Stimulated activated CD4-positive, alpha-beta T cell treated with anti-CD3 and anti-CD28 coated beads, Interleukin-1b, Interleukin-23, amount 100 ng/mL, for 48 hours (primary cell): Measurements from ENCODE around the gene MAT2B.
A peak's percentile ranks its signal among the peaks of the same experiment; 100 is the strongest.
"Not testable (repeated sequence)": the region's sequence is repeated elsewhere in the genome, so short reads cannot be mapped to it uniquely, and the experiment has no call there.

Experiments used
- DNase-seq: peaks from one replicate; pipeline ENCODE4 v3.0.0-alpha.2; 2020

Gene MAT2B

DNA sequence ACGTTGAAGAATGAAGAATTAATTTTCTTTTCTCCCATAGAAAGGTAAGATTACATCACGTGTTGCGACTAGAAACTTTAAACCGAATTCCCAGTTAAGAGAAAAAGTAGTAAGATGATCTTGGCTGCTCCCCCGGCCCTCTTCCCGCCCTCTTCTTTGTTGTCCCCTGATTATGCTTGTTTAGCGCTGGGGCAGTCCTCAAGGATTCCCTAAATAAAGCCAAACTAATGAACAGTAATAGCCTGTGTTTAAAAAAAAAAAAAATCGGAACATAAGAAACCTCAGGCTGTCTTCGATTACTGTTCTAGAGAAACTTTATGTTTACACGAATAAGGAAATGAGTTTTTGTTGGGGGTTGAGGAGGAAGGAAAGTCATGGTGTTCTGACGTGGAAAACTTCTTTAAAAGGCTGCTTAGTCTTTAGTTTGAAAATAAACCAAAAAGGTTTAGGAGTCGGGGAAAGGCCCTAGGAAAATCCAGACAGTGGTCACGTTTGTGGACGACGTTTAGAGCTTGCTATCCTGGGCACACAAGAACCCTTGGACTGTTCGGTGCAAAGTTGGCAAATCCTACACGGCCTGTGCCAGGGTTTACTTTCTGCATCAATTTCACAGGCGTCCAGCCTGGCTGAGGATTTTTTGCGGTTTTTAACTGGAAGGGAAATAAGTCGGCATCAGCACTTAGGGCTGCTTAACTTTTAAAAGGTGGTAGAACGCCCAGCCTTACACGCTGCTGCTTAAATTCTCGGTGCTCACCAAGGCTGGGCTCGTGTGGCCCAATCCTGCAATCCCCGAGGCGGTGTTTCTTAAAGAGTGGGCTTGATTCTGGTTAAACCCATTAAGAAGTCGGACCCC, 1.1 kb upstream of the MAT2B start:
- DNase-seq = peak; percentile 52

DNA sequence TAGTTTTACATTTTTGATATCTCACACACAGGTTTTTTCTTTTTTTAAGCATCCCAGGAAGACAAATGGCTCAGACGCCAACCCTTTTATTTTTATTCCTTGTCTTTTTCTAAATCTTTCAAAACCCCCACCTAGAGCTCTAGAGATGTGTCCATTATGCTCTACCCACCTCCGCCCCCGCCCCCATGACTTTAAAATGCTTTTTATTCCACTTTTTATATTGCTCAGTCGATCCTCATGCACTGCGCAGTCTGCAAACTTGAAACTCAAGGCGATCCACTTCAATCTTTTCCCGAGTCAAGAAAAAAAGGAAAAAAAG, 411 bp upstream of the MAT2B start:
- no peak for DNase-seq

DNA sequence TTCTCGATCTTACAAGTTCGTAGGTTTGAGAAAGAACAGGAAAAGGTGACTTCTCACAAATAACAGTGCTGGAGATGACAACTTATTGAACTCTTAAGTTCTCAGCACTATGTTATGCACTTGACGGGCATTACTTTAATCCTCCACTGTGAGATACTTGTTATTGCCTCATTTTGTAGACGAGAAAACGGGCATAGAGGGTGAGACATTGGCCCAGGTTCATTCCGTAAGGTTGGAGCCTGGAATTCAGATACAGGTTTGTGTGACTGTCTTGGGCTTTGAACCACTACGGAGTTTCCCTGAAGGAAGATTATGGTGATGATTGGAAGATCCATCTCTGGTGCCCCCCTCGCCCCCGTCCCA, 657 bp downstream of the MAT2B start:
- DNase-seq = no peak

DNA sequence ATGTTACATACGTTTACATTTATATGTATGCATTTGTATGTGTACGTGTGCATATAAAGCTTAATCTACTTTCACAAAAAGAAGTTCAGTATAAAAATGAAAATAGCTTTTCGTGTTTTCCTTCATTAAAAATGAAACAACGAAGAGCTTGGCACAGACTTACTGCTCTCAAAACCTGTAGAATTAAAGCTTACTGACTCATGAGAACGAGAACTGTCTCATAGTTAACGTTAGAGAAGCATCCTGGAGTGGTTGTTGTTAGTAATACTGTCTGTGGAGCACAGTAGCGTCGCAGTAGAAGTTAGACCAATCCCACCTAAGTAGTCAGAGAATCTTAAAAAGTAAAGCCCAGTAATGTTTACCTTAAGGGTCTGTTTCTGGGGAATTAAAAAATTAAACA, 1.3 kb downstream of the MAT2B start:
- no peak for DNase-seq

DNA sequence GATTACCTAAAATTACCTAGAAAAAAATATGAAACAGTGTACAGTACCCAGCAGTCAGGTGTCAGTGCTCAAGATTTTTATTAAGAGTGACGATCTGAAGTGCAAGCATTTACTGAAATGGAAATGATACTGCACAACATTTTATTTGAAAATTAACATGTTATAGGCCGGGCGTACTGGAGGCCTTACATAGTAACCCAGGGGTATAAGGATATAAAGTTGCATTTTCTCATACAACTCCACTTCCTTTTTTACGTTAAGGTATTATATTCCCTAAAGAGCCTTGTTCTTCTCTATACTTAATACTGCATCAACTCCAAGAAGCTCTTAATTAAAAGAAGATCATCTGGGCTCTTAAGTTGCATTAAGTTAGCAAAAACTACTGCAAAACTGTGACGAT, 3.3 kb downstream of the MAT2B start:
- no peak for DNase-seq

DNA sequence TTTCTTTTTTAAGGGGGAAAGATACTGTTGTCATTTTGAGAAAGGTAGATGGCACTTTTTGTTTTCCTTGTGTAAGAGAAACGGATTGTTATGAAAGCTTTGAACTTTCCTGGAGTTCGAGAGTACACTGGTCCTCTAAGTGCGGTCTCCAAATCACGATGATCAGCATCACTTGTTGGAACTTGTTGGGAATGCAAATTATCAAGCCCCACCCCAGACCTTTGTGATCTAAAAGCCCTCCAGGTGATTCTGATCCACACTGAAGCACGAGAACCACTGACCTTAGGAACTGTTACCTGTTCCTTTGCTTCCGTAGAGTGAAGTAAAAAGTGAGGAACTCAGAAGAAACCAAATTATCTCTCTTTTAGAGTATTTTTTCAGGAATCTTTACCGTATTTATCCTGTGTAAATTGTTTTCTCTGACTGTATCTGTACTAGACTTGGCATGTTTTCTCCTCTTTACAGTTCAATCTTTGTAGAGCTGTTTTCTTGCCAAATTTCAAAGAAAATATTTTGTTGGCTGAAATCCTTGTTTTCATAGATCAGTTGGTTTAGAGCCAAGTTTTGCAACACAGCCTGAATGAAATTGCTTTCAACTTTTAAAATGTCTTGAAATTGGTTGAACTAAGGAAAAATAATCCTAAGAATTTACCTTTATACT, 4.0 kb downstream of the MAT2B start:
- no peak for DNase-seq

DNA sequence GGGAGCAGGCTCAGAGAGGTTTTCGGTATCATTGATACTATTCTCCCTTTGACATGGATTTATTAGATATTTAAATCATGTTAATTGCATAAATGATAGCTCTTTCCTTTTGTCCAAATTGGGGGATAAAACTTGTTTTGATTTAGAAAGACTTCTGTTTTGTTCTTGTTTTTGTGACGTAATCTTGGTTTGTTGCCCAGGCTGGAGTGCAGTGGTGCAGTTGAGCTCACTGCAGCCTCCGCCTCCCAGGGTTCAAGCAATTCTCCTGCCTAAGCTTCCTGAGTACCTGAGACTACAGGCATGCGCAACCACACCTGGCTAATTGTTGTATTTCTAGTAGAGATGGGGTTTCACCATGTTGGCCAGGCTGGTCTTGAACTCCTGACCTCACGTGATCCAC, 7.1 kb downstream of the MAT2B start:
- no peak for DNase-seq

DNA sequence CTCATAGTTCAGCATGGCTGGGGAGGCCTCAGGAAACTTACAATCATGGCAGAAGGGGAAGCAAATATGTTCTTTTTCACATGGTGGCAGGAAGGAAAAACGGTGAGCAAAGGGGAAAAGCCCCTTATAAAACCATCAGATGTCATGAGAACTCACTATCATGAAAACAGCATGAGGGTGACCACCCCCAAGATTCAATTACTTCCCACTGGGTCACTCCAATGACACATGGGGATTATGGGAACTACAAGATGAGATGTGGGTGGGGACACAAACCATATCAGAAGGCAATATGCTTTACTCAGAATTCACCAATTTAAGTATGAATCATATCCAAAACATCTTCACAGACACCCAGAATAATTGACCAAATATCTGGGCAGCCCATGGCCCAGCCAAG, 19.7 kb downstream of the MAT2B start:
- no peak for DNase-seq

DNA sequence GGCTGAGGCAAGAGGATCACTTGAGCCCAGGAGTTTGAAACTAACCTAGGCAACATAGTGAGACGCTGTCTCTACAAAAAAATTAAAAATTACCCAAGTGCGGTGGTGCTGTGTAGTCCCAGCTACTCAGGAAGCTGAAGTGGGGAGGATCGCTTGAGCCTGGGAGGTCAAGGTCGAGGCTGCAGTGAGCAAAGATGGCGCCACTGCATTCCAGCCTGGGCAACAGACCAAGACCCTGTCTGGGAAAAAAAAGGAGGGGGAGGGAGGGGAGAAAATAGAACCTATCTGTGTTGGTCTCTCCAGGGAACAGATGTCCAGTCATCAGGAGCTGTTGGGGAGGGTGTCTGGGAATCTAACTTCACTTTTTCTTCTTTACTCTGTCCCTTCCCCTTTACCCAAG, 24.3 kb downstream of the MAT2B start:
- DNase-seq = no peak

DNA sequence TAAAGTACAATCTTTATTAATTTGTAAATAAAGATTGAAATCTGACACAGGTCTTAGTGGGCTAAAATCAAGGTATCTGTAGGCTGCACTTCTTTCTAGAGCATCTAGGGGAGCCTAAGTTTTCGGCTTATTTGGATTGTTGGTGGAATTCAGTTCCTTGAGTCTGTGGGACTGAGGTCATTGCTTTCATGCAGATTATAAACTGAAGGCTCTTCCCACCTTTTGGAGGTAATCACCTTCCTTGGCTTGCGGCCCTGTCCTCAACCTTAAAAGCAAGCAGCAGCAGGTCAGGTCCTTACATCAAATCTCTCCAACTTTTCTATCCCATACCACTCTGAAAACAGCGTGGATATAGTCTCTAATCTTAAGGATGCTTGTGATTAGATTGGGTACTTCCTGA, 25.9 kb downstream of the MAT2B start:
- DNase-seq = no peak

DNA sequence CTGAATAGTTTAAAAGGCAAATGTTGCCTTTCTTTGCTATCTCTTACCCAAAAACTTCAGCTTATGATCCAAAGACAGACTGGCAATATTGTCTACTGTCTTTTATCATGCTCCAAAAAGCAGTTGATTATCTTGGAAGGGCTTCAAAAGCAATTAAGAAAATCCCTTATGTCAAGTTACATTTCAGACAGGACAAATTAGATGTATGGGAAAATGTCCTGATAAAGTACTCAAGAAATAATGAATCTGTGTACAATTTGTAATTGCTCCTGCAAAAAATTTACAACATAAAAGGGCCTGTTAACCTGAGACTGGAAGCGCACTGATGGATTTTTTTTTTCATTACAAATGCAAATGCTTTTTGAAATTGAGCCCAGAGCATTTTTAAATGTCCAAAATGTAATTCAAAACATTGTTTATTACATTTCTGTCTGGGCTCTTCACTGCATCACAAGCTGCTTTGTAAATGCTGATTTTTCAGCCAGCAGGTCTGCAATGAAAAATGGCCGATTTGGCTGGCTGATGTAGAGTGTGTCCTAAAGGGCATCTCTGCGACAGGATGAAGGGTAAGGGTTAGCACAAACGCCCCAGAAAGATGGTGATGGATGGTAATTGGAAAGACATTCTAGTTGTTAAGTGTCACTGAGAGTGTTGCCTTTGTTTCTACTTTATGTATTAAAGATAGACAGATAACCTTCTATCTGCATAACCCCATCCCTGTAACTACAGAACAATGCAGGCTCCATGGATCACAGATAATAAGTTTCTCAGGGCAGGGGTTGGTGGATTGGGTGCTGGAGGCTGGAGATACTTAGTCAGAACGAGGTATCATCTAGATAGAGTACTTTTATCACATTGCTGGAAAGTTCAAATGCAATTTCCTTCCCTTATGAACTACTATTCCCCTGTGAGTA, 27.0 kb downstream of the MAT2B start:
- DNase-seq = no peak

DNA sequence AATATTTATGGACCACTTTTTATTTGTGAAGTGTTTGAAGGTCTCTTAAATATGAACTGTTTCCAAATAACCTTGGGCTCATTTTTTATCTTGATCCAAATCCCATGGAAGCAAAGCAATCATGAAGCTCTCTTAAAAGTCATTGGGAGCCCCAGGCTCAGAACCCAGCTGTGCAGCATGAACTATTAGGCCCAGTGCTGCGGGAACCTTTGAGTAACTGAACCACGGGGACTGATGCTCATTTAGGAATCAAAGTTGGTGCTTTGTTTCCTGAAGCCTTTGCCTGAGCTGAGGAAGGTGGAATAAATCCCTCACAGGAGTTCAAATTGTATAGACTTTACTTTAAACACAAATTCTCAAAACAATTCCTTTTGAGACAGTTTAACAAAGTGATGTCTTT, 27.8 kb downstream of the MAT2B start:
- no peak for DNase-seq

DNA sequence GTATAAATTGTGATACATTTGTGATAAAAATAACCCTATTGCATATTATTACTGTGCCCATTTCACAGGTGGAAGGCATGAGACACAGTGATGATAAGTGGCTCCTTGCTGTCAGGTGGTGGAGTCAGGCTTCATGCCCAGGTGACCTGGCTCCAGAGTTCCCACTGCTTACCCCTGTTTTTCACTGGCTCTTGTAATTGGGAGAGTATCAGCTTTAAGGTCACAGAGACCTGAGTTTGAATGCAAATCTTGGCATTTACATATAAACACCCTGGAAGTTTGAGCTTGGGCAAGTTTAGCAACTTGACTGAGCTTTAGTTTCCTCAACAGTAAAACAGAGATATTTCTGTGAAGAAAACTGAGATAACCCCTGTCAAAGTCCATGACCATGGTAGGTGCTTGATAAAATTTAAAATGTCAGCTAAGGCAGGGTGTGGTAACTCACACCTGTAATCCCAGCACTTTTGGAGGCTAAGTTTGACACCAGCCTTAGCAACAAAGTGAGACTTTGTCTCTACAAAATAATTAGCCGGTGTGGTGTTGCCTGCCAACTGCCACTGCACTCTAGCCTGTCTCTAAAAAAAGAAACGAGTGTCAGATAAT, 29.2 kb downstream of the MAT2B start:
- no peak for DNase-seq

DNA sequence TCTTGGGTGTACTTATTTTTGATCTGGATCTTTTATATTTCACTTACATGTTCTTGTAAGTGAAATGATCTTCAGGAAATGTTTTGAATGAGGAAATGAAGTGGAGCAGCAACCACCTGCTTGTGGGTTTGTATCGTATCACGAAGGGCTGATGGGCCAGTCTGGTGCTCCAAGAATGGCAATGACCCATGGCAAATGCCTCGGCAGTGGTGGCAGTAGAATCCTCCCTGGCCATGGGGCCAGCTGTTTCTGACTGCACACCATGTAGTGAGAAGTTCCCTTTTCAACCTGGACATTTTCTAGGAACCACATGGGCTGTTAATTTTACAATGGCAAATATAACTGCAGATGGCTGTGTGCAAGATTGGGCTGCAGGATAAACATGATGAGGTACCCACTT, 29.9 kb downstream of the MAT2B start:
- DNase-seq = no peak

DNA sequence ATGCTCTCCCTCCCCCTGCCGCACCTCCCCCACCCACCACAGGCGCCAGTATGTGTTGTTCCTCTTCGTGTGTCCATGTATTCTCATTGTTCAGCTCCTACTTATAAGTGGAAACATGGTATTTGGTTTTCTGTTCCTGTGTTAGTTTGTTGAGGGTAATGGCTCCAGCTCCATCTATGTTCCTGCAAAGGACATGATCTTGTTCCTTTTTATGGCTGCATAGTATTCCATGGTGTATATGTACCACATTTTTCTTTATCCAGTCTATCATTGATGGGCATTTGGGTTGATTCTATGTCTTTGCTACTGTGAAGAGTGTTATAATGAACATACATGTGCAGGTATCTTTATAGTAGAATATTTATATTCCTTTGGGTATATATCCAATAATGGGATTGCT, 31.0 kb downstream of the MAT2B start:
- DNase-seq = not testable (repeated sequence)

DNA sequence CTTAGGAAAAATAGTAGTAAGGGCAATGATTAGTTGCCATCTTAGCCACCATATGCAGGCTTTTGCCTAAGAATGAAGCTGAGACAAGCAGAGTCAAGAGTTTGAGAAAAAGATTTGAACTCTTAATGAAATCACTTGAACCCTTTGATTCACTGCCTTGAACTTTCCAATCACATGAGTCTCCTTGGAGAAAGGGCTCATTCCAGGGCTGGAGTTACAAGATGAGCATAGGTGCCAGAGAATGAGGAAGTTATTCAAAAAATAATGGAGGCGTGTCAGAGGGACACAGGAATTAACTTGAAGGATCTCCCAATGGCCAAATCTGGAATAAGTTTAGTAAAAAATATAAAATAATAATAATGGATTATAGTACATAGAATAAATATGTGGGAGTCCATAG, 35.3 kb downstream of the MAT2B start:
- no peak for DNase-seq

DNA sequence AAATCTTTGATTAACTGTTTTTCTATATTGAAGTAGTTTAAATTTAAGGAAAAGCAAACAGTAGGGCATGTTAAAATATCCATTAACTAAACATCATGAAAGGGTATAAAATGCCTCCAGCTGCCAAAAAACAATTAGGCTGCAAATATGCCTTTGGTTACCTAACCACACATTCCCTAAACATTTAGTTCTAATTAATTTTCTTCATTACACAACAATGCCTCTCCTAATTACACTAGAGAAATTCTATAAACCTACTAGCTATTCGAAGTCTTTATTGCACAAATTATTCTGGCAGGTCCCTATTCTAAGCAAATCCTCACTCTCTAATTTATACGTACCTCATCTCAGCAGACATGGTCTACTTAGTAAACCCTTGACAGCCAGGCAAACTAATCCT, 37.4 kb downstream of the MAT2B start:
- no peak for DNase-seq

DNA sequence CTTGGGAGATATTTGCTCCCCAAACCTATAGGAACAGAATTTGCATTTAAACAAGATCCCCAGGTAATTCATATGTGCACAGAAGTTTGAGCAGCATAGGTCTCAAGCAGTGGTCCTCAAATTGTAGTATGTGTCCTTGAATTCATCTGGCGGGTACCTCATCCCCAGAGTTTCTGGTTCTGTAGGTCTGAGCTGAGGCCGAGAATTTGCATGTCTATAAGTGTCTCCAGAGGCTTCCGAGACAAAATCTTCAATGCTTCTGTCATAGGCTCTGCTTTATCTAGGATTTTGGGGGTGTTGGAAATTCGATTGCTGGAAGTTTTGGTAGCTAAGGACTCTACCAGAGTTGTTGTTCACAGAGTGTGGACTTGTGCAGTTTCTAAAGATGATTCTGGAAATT, 38.6 kb downstream of the MAT2B start:
- no peak for DNase-seq

DNA sequence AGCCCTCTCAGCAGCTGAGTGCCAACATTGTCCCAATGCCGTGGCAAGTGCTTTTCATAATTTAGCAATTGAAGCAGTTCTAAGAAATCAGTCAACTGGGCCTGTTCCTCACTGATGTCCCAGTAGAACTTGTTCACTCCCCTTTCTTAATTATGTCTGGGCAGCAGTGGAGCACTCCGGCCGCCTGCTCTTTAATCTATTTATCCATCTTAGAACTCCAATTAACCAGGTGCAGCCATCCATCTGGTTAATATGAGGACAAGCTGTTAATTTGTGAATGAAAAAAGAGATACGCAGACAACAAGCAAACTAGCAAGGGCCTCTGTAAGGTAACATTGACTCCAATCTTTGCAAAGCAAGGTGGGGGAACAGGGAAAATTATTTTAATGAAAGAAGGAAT, 39.4 kb downstream of the MAT2B start:
- no peak for DNase-seq

DNA sequence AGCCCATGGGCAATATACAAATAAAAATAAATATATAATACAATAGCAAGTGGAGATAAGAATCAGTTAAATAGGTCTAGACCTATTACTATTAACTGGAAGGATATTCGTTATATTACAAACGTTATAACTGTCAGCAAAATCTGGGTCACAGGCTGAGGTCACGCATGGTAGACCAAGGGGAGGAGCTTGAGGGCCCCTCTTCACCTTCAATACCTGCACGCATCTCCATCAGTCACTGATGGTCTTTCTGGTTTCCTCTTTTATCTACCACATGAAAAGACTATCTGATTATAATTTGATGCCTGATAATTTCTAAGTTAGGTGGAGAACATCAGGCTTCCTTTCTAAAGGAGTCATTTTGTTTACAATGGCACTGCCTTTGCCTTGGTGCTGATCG, 43.2 kb downstream of the MAT2B start:
- DNase-seq = no peak

DNA sequence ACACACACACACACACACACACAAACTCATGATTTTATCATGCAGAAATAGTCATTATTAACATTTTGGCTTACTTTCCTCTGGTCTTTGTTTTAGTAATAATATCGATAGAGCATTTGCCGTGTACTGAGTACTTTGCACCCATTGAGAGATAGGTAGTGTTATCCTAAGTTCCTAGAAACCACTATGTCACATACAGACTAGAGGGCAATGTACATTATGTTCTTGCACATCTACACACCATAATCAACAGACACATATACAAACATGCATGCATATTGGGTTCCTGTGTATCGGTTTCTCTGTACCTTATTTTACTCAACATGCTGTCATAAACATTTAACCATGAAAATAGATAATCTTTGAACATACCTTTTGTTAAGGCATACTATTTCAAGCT, 45.7 kb downstream of the MAT2B start:
- no peak for DNase-seq

DNA sequence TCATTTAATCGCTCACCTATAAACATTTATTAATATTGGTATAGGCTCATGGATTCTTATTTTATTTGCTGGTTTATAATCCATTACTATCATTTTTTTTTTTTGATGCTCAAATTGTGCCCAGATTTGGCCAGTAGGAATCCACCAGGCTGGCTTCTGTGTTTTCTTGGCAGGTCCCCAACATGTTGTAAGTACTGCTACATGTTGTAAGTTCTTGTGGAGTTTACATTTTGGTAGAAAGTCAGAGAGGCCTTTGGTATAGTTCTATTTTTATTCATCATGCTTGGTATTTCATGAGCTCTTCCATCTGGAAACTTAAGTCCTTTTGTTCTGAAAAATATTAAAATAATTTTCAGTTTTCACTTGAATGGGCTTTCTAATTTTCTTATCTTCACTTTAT, 47.1 kb downstream of the MAT2B start:
- no peak for DNase-seq

DNA sequence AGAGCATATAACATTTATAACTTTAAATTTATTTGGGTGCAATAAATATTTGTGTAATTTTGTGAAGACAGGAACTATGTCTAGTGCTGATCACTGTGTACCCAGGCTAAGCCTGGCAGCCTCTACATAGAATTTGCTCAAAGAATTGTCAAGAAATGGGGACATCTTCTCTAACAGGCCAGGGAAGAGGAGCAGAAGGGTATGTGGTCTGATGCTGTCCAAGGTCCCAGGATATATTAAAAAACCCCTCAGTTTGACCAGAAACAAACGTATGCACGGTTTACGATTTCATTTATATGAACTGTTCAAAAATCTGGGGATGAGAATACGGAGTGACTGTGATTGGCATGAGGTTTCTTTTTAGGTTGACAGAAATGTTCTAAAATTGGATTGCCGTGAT, 55.9 kb downstream of the MAT2B start:
- DNase-seq = no peak

DNA sequence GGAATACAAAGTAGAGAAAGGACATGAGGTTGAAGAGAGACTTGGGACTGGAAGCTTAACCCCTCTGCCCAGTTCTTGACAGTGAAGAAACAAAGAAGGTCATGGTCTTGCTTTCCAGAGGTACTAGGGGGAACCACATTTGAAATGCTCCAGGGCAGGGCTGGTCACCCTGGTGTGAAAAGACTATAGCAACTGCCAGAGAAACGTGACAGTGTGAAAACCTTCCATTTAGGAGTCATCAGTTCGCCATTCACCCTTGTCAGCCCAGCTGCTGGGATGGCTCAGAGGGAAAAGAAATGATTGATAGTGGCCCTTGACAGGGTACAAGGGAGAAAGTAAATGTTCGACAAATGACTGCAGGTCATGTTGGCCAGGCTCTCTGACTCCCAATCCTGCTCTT, 56.7 kb downstream of the MAT2B start:
- DNase-seq = no peak
